8988T (cell line): Measurements from ENCODE around the gene GPX6.
"Not testable (repeated sequence)": the region's sequence is repeated elsewhere in the genome, so short reads cannot be mapped to it uniquely, and the experiment has no call there.

Experiments used
- DNase-seq: peaks from one replicate; pipeline ENCODE4 v3.0.0; 2011

The GPX6 gene

GRCh38 chr6:28480253-28480932, 35.2 kb downstream of the GPX6 start:
- DNase-seq = no peak

- no peak for DNase-seq
Observed at GRCh38 chr6:28478518-28478917, 37.1 kb downstream of the GPX6 start.

GRCh38 chr6:28474441-28475219, 41.0 kb downstream of the GPX6 start:
- DNase-seq = no peak

- not testable (repeated sequence) for DNase-seq
Observed at GRCh38 chr6:28469153-28469745, 46.3 kb downstream of the GPX6 start.

- DNase-seq = no peak
Observed at GRCh38 chr6:28468056-28468455, 47.5 kb downstream of the GPX6 start.

GRCh38 chr6:28462401-28462800, 53.2 kb downstream of the GPX6 start:
- DNase-seq = no peak

GRCh38 chr6:28458568-28458967, 57.0 kb downstream of the GPX6 start:
- no peak for DNase-seq
